Left renal pelvis (tissue), 4 donors: ENCODE data around the gene BRICD5. TPM values are rescaled to one million over a fixed set of nuclear protein-coding genes. Genes with fewer than 3 reads are reported as not detected.

Experiments
- DNase-seq, 4 donors: peaks; one replicate each; pipeline ENCODE4 v3.0.0-alpha.2; 2013; ENCODE audit warnings: low read depth in 4 of 4, low spot score in 3 of 4
- polyA plus RNA-seq, 4 donors: library from polyadenylated mRNA; unstranded; fragments of 120-200 nt; gene quantifications; one replicate each; pipeline ENCODE4 v1.2.1, GENCODE V29; 2013; ENCODE audit not compliant: insufficient read length in 4 of 4

The BRICD5 gene
- polyA plus RNA-seq, 4 donors: 4.6 to 11.5 (median 5.4) TPM

DNA sequence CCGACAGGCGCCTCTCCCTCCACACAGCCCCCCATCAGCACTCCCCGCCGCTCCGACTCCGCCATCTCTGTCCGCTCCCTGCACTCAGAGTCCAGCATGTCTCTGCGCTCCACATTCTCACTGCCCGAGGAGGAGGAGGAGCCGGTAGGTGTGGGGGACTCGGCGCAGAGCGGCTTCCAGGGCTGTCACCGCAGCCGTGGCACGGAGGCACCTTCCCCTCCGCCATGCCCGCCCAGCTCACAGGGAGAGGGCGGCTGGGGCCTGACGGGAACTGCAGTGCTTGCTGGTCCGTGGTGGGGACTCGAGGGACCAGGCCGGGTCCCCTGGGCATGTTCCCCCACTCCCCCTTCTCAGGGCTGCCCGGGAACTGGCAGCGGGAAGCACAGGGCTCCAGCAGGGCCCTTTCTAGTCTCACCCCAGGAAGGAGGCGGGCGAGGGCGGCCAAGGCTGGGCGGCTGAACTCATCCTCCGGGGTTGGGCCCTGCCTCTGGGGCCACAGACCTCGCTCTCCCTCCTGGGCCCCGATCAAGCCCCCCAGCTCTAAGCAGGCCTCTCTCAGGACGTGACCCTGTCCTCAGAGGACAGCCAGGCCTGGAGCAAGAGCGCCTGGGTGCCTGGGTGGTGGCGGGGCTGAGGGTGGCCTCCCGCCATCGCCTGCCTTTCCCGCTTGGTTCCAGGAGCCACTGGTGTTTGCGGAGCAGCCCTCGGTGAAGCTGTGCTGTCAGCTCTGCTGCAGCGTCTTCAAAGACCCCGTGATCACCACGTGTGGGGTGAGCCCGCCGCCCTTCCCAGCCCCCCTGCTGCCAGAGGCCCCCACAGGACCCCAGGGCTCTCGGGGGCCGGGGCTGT, 39.9 kb downstream of the BRICD5 start:
- DNase-seq: no peak

DNA sequence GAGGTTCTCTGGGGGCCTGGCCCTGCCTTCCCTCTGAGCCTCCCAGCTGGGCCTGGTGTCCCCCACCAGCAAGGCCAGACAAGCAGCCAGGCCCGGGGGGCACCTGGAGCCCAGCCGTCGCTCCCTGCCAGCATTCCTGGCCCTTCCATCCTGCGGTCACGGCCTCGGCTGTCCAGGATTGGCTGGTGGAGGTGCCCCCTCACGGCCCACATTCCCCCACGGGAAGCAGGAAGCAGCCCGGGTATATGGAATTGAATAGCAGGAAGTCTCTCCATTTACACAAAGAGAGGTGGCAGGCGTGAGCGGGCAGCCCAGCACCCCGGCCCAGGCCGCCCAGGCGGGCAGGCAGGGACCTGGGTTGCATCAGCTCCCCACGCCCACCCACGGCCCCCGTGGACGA, 40.6 kb downstream of the BRICD5 start:
- DNase-seq: no peak

DNA sequence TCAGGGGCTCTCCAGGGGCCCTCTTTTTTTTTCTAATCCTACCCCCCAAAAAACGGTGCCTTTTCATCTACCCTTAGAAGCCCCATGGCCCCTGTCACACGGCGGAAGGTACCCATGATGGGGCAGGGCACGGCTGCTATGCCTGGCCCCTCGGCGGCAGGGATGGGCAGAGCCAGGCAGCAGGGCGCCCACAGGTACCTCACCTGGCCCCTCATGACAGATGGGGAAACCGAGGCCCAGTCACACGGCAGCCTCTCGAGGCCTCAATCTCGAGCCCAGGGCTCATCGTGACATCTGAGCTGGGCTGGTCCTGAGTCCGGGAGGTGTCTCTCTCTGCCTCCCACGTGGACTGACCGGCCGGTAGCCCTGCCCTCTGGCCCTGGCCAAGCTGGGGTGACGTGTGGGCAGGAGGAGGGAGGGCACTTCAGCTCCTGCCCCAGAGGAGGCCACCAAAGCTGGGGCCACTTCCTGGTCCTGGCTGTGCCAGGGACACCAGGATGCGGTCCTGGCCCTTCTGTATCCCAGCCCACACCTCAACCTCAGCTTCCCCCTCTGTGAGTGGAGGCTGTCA, 43.5 kb downstream of the BRICD5 start:
- DNase-seq: no peak

DNA sequence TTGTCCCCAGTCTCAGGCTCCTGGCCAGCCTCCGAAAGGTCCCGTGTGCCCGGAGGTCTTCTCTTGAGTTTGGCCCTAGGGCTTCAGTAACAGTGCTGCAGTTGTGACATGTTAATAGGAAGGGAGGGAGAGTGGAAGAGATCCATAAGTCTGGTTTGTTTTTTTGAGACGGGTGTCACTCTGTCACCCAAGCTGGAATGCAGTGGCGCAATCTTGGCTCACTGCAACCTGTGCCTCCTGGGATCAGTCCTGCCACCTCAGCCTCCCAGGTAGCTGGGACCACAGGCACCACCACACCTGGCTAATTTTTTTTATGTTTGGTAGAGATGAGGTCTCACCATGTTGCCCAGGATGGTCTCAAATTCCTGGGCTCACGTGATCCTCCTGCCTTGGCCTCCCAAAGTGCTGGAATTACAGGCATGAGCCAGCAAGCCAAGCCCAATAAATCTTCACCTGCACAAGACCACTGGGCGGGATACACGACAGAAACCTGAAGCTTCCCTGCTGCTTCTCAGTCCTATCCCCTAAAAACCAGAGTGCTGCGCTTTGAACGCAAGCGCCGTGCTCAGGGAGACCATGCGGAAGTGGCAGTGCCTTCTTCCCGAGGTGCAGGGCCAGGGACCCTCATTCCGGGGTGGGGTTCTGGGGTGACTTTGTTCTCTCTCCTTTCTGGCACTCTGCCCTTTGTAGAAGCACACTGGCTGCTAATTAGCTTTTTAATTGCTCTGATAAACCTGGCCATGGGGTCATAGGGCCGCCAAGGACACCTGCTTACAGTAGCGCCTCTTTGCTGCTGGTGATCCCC, 44.2 kb downstream of the BRICD5 start:
- DNase-seq: no peak

DNA sequence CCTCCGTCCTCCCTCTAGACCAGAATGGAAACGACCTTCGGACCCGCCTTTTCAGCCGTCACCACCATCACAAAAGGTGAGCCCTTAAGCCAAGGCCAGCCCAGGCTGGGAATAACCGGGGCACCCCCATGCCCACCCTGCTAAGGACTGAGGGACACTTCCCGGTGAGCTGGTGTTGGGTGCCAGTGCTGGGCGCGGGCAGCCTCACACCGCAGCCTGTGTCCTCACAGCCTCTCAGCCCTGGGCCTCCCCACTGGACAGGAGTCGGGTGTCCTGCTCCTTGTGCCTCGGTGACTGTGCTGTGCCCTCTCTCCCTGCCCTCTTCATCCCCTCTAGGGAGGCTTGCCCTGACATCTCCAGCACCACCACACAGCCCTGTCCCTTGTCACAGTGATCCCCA, 44.8 kb downstream of the BRICD5 start:
- no peak for DNase-seq

DNA sequence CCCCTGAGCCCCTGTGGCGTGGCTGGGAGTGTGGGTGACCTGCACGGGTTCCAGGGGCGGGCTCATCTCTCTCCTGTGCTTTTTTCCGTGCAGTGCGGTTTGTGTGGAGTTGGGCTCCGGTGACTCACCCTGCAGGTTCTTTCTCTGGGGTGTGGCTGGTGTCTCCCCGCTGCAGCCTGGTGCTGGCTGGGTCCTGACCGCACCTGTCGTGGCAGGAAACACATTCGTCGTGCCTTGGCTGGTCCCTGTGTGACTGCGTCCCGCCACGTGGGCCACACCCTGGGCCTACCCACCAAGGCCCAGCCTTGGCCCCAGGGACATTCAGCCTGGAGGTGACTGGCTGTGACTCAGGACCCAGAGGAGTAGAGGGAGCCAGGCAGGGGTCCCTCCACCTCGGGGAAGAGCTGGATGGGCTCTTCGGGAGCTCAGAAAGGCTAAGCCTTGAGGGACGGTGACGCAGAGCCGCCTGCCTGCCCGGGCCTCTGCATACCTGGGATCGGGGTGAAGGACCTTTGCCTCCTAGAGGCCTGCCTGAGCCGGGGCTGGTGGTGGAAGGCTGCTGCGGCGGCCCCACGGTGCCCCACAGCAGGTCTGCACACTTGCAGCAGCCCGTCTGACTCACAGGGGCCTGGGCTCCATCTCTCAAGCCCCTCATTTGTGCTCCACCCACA, 47.3 kb downstream of the BRICD5 start:
- no peak for DNase-seq

DNA sequence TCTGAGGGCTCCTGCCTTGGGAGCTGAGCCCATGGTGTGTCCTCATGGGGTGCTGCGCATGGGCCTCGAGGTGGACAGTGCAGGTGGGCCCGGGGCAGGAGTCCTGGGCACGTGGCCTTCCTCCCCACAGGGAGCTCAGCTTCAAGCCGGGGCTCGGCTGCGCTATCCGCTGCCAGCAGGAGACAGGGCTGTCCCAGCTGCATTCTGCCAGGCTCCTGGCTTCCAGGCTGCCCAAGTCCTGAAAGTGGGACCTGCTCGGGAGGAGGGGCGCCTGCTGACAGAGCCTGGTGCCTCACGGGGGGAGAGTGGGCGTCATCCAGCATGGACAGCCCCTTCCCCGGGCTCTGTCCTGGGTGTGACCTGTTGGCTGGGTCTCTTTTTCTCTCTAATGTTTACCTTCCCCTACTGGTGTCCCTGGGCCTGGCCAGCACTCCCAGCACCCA, 48.0 kb downstream of the BRICD5 start:
- no peak for DNase-seq

DNA sequence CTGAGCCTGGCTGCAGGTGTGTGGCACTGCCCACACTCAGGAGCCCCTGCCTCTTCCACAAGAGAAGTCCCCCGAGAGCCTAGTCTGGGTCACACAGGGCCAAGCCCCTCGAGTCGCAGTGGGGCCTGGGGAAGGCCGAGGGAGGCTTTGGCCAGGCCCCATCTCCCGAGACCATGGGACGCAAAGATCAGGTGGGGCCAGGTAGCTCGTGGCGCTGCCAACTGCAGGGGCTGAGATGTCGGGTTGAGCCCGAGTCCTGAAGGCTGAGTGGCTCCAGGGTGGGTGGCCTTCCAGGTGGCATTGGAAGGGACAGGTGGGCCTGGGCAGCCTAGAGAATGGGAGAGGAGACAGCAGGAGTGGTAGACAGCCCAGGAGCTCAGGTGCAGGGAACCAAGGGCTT, 48.8 kb downstream of the BRICD5 start:
- no peak for DNase-seq

DNA sequence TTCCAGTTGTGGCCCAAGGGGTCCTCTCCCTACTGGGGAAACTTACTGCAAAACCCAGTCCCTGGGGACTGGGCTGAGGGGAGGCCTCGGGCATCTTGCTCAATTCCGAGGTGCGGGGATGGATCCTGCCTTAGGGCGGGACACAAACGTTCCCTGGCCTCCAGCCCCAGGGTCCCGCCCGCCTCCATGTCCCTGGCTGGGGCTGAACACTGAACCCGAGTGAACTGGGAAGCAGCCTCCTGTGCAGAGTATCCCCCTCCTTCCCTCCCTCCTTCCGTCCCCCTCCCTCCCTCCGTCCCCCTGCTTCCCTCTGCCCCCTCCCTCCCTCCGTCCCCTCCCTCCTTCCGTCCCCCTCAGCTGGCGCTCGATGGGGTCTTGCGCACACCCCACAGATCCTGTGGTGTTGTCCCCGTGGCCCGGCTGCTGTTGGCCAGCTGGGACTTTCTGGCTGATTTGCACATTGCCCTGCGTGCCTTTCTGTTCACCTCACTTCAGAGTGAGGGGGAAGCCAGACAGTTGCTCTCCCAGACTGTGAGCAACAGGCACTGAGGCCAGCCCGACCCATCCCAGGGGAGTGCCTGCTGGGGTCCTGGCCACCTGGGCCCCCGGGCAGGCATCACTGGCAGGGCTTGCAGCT, 49.6 kb downstream of the BRICD5 start:
- DNase-seq: no peak

Other genes starting within 250 kb of the BRICD5 start
- gene RPS2, start 246.0 kb downstream of the BRICD5 start, polyA plus RNA-seq: 1,000 to 10,000 TPM; 1,831 to 2,075 (median 1,960) TPM
- gene RNF151, start 244.0 kb downstream of the BRICD5 start, polyA plus RNA-seq: not detected
- gene TBL3, start 238.8 kb downstream of the BRICD5 start, polyA plus RNA-seq: 10 to 100 TPM; 25.1 to 46.9 (median 29.1) TPM
- 1 to 10 TPM in 1 of 4 donors, under 1 TPM in 3; 0.45 to 3.0 (median 0.78) TPM for gene NOXO1, start 229.4 kb downstream of the BRICD5 start, polyA plus RNA-seq
- 10 to 100 TPM; 17.3 to 29.2 (median 23.9) TPM for gene GFER, start 226.7 kb downstream of the BRICD5 start, polyA plus RNA-seq
- gene SYNGR3, start 220.9 kb downstream of the BRICD5 start, polyA plus RNA-seq: 1 to 10 TPM; 1.7 to 3.1 (median 1.9) TPM
- gene ZNF598, start 201.0 kb downstream of the BRICD5 start, polyA plus RNA-seq: 10 to 100 TPM; 16.9 to 28.3 (median 18.9) TPM
- 10 to 100 TPM in 1 of 4 donors, 1 to 10 TPM in 3; 4.2 to 12.3 (median 7.3) TPM for gene NPW, start 191.1 kb downstream of the BRICD5 start, polyA plus RNA-seq
- gene NHERF2, start 184.0 kb downstream of the BRICD5 start, polyA plus RNA-seq: 100 to 1,000 TPM; 102 to 161 (median 104) TPM
- 10 to 100 TPM; 15.8 to 27.1 (median 17.5) TPM for gene NTHL1, start 163.0 kb downstream of the BRICD5 start, polyA plus RNA-seq
- gene TSC2, start 162.9 kb downstream of the BRICD5 start, polyA plus RNA-seq: 100 to 1,000 TPM; 121 to 183 (median 146) TPM
- 100 to 1,000 TPM in 2 of 4 donors, 10 to 100 TPM in 2; 51.6 to 119 (median 94.0) TPM for gene PKD1, start 75.0 kb downstream of the BRICD5 start, polyA plus RNA-seq
- 1 to 10 TPM; 1.9 to 4.0 (median 2.4) TPM for gene RAB26, start 62.2 kb downstream of the BRICD5 start, polyA plus RNA-seq
- gene TRAF7, start 55.1 kb downstream of the BRICD5 start, polyA plus RNA-seq: 10 to 100 TPM; 41.7 to 56.9 (median 50.5) TPM
- 1 to 10 TPM in 3 of 4 donors, under 1 TPM in 1; 0.79 to 2.4 (median 1.4) TPM for gene CASKIN1, start 14.3 kb downstream of the BRICD5 start, polyA plus RNA-seq
- 10 to 100 TPM; 32.8 to 55.0 (median 40.7) TPM for gene MLST8, start 5.4 kb downstream of the BRICD5 start, polyA plus RNA-seq
- 10 to 100 TPM in 3 of 4 donors, 1 to 10 TPM in 1; 7.3 to 19.3 (median 13.3) TPM for gene PGP, start 4.0 kb upstream of the BRICD5 start, polyA plus RNA-seq
- 10 to 100 TPM; 13.8 to 24.3 (median 15.7) TPM for gene E4F1, start 12.7 kb upstream of the BRICD5 start, polyA plus RNA-seq
- gene DNASE1L2, start 25.6 kb upstream of the BRICD5 start, polyA plus RNA-seq: 1 to 10 TPM in 1 of 4 donors, under 1 TPM in 3; 0.63 to 2.0 (median 0.90) TPM
- gene ECI1, start 40.7 kb upstream of the BRICD5 start, polyA plus RNA-seq: 10 to 100 TPM; 30.5 to 89.5 (median 58.5) TPM
- gene RNPS1, start 57.3 kb upstream of the BRICD5 start, polyA plus RNA-seq: 100 to 1,000 TPM; 146 to 214 (median 201) TPM
- 10 to 100 TPM in 1 of 4 donors, 1 to 10 TPM in 3; 5.0 to 15.4 (median 5.9) TPM for gene ABCA3, start 129.9 kb upstream of the BRICD5 start, polyA plus RNA-seq
- 10 to 100 TPM in 2 of 4 donors, 1 to 10 TPM in 2; 7.8 to 11.9 (median 10.3) TPM for gene CCNF, start 218.6 kb upstream of the BRICD5 start, polyA plus RNA-seq
- gene TEDC2, start 249.2 kb upstream of the BRICD5 start, polyA plus RNA-seq: 10 to 100 TPM in 2 of 4 donors, 1 to 10 TPM in 2; 6.1 to 14.6 (median 10.1) TPM